Common myeloid progenitor, CD34-positive (primary cell): ENCODE data around the gene PTPRN2.

Source experiments
- CTCF ChIA-PET: fragments of 350-600 bp; sonication (Branson Sonifier 250); formaldehyde crosslinking; loops from one replicate; lab custom pipeline; 2021; ENCODE audit warnings: antibody characterized with exemption; lab: Charles Lee
- POLR2A ChIA-PET: fragments of 350-600 bp; sonication (Branson Sonifier 250); formaldehyde crosslinking; loops from one replicate; lab custom pipeline; 2021; ENCODE audit warnings: antibody characterized with exemption; lab: Charles Lee
- DNase-seq, 3 donors: peaks; one replicate each; pipeline versions ENCODE4 v3.0.0 to v3.0.0-alpha.2; 2013
- H3K27ac ChIP-seq, 2 experiments: 1 replicate in 1 of 2; 2 replicates in 1 of 2; pipeline ENCODE4 v1.7.0; 2013; ENCODE audit warnings: inconsistent platforms in 2 of 2, low read length in 2 of 2, mild to moderate bottlenecking in 2 of 2, low read depth in 1 of 2, moderate library complexity in 1 of 2; ENCODE audit not compliant: severe bottlenecking in 2 of 2, insufficient read depth in 1 of 2, poor library complexity in 1 of 2
- H3K27me3 ChIP-seq, 5 experiments: replicated peaks in 2 of 5; 1 replicate in 3 of 5; 2 replicates in 2 of 5; pipeline versions ENCODE4 v1.6.1 to v1.7.0; 2013; ENCODE audit warnings: low read length in 4 of 5, mild to moderate bottlenecking in 2 of 5, moderate library complexity in 2 of 5, inconsistent platforms in 1 of 5; ENCODE audit not compliant: insufficient read depth in 5 of 5, control insufficient read depth in 4 of 5
- H3K36me3 ChIP-seq, 4 experiments: 1 replicate in 2 of 4; 2 replicates in 2 of 4; pipeline versions ENCODE4 v1.6.1 to v1.7.0; 2013; ENCODE audit warnings: low read length in 3 of 4, control low read depth in 1 of 4, mild to moderate bottlenecking in 1 of 4; ENCODE audit not compliant: control insufficient read depth in 4 of 4, insufficient read depth in 4 of 4
- H3K4me1 ChIP-seq, 4 experiments: 1 replicate in 3 of 4; 2 replicates in 1 of 4; pipeline versions ENCODE4 v1.6.1 to v1.7.1; 2013; ENCODE audit warnings: low read length in 3 of 4, mild to moderate bottlenecking in 3 of 4, control low read depth in 1 of 4, inconsistent platforms in 1 of 4, moderate library complexity in 1 of 4; ENCODE audit not compliant: control insufficient read depth in 4 of 4, insufficient read depth in 4 of 4; ENCODE audit errors: control extremely low read depth in 1 of 4
- H3K4me3 ChIP-seq, 7 experiments: 1 replicate in 4 of 7; 2 replicates in 3 of 7; pipeline versions ENCODE4 v1.5.1 to v1.7.0; 2013; ENCODE audit warnings: mild to moderate bottlenecking in 7 of 7, low read length in 6 of 7, moderate library complexity in 6 of 7, inconsistent platforms in 2 of 7, low read depth in 2 of 7, control low read depth in 1 of 7; ENCODE audit not compliant: insufficient read depth in 4 of 7, control insufficient read depth in 1 of 7; ENCODE audit errors: extremely low read depth in 1 of 7
- H3K9me3 ChIP-seq, 5 experiments: 1 replicate in 4 of 5; 2 replicates in 1 of 5; pipeline versions ENCODE4 v1.6.1 to v1.7.1; 2013; ENCODE audit warnings: low read length in 4 of 5, mild to moderate bottlenecking in 2 of 5, inconsistent platforms in 1 of 5, low read depth in 1 of 5, moderate library complexity in 1 of 5; ENCODE audit not compliant: control insufficient read depth in 4 of 5, insufficient read depth in 2 of 5; ENCODE audit errors: control extremely low read depth in 1 of 5
- WGBS: methylation state at CpG from one replicate; pipeline ENCODE4 v1.1.5; 2013; ENCODE audit not compliant: insufficient coverage; 5-methylcytosine and 5-hydroxymethylcytosine counted together

The PTPRN2 gene

DNA sequence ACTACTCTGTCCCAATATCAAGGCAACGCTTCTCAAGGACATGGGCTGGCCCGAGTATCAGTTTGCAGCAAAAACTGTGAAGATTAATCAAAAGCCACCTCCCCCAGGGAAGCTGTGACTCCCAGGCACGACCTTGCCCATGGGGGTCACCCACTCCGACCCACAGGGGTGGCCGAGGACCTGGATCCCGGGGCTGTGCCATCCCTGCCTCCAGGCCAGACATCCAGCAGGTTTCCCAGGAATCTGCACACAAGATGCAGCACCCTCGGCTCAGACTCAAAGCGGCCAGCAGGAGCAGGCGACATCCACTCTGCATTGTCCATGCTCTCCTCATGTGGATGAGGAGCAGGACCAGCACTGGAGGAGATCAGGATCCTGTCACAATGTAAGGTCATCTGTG, 39.8 kb downstream of the PTPRN2 start:
- H3K4me1 ChIP-seq: no peaks in the 10 kb centered on the region
- WGBS: 86% methylated on average over 8 of the region's 9 CpGs
- ChIA-PET POLR2A (no interaction called here), CTCF (no interaction called here)
- H3K27me3 ChIP-seq: peaks cover 0 to 18% (median 3%) of the 10 kb centered on the region in 5 experiments
- no peaks in the 10 kb centered on the region for H3K36me3 ChIP-seq
- no peak for DNase-seq
- no peaks in the 10 kb centered on the region for H3K9me3 ChIP-seq
- no peak overlapping the region for H3K4me3 ChIP-seq
- H3K27ac ChIP-seq: no peak overlapping the region

DNA sequence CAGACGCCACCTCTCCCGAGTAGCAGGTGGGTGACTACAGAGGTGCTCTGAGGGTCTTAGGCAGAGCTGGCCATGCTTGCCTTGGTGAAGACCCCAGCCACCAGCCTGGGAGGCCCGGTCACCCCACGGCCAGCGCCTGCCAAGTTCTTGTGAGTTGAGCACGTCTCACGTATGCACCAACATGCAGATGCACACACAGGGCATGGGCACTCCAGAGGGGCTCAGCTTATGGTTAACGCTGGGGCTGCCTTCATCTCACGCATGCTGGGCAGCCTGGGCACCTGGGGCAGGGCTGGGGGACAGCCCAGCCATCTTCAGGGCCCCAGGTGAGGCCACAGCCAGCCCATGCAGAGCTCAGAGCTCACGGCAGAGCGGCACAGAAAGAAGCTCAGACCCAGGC, 41.0 kb downstream of the PTPRN2 start:
- WGBS: 95% methylated on average over 11 of the region's 11 CpGs
- no peaks in the 10 kb centered on the region for H3K4me1 ChIP-seq
- no peaks in the 10 kb centered on the region for H3K36me3 ChIP-seq
- H3K9me3 ChIP-seq: no peaks in the 10 kb centered on the region
- no peak for DNase-seq
- H3K4me3 ChIP-seq: no peak overlapping the region
- H3K27me3 ChIP-seq: peaks cover 0 to 18% (median 3%) of the 10 kb centered on the region in 5 experiments
- CTCF ChIA-PET: no interaction called here
- POLR2A ChIA-PET: no interaction called here
- no peak overlapping the region for H3K27ac ChIP-seq

DNA sequence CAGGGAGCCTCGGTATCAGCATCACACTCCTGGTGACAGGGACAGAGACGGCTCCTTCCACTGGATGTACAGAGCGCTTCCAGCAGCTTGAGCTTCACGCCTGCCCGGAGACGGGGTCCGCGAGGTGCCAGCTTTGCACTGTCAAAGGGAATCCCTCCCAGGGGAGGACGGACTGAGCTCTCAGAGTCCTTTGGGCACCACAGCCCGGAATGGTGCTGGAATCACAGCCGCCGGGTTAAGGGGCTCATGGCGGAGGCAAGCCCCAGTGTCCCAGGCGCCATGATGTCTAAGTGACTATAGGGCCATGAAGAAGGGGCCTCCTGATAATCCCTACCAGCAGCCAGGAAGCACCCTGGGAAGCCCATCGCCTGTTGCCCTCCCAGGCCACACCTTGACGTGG, 41.4 kb downstream of the PTPRN2 start:
- DNase-seq: no peak
- Histone ChIP-seq H3K4me1 (peaks cover 0 to 3% (median 3%) of the 10 kb centered on the region in 4 experiments), H3K36me3 (no peaks in the 10 kb centered on the region), H3K4me3 (no peak overlapping the region), H3K27ac (no peak overlapping the region), H3K27me3 (peaks cover 0 to 18% (median 3%) of the 10 kb centered on the region in 5 experiments), H3K9me3 (no peaks in the 10 kb centered on the region)
- 96% methylated on average over 16 of the region's 16 CpGs for WGBS
- ChIA-PET CTCF (no interaction called here), POLR2A (no interaction called here)

- WGBS: 86% methylated on average over 7 of the region's 8 CpGs
- no peaks in the 10 kb centered on the region for H3K36me3 ChIP-seq
- CTCF ChIA-PET: no interaction called here
Measured at GRCh38 chr7:158544708-158545107, 42.9 kb downstream of the PTPRN2 start.

GRCh38 chr7:158543840-158544239, 43.8 kb downstream of the PTPRN2 start:
- Histone ChIP-seq H3K27me3 (peaks cover 0 to 12% (median 0%) of the 10 kb centered on the region in 5 experiments), H3K9me3 (no peaks in the 10 kb centered on the region), H3K4me3 (no peak overlapping the region), H3K36me3 (no peaks in the 10 kb centered on the region), H3K4me1 (peaks cover 0 to 5% (median 4%) of the 10 kb centered on the region in 4 experiments), H3K27ac (no peak overlapping the region)
- 99% methylated on average over 8 of the region's 11 CpGs for WGBS
- CTCF ChIA-PET: no interaction called here
- no peak for DNase-seq
- POLR2A ChIA-PET: no interaction called here

More at GRCh38 chr7:158544708-158545107, 42.9 kb downstream of the PTPRN2 start:
- Histone ChIP-seq H3K4me3 (no peak overlapping the region), H3K9me3 (no peaks in the 10 kb centered on the region), H3K4me1 (peaks cover 0 to 5% (median 4%) of the 10 kb centered on the region in 4 experiments), H3K27me3 (peaks cover 0 to 17% (median 3%) of the 10 kb centered on the region in 5 experiments), H3K27ac (no peak overlapping the region)
- POLR2A ChIA-PET: no interaction called here
- no peak for DNase-seq

- Histone ChIP-seq H3K4me1 (peaks cover 0 to 5% (median 4%) of the 10 kb centered on the region in 4 experiments), H3K36me3 (no peaks in the 10 kb centered on the region), H3K27me3 (peaks cover 0 to 5% (median 0%) of the 10 kb centered on the region in 5 experiments), H3K4me3 (no peak overlapping the region), H3K9me3 (no peaks in the 10 kb centered on the region), H3K27ac (no peak overlapping the region)
- ChIA-PET POLR2A (no interaction called here), CTCF (no interaction called here)
- no peak for DNase-seq
- whole genome bisulfite sequencing: 94% methylated on average over 16 of the region's 19 CpGs
Measured at GRCh38 chr7:158542651-158543566, 44.7 kb downstream of the PTPRN2 start.

GRCh38 chr7:158541346-158542010, 46.1 kb downstream of the PTPRN2 start:
- CTCF ChIA-PET: no interaction called here
- H3K27me3 ChIP-seq: no peaks in the 10 kb centered on the region
- no peaks in the 10 kb centered on the region for H3K36me3 ChIP-seq
- 17% methylated on average over 13 of the region's 13 CpGs for WGBS
- peak overlapping the region in 1 of 7 experiments; percentile 8 for H3K4me3 ChIP-seq
- H3K27ac ChIP-seq: no peak overlapping the region
- H3K4me1 ChIP-seq: peaks cover 0 to 9% (median 4%) of the 10 kb centered on the region in 4 experiments
- DNase-seq: peak; percentile 76 to 93 (median 90)
- no peaks in the 10 kb centered on the region for H3K9me3 ChIP-seq
- POLR2A ChIA-PET: interaction anchor here (0.7 kb wide), 1 partner anchor 41 kb away, joined by 3 read pairs; no protein-coding TSS in a partner anchor
